Measurements from ENCODE around the gene PODXL2. TPM values are rescaled to one million over a fixed set of nuclear protein-coding genes. Genes with fewer than 3 reads are reported as not detected.

The PODXL2 gene
- total RNA-seq, 1 experiment from 2014 or later, result 26.6 TPM

- peaks cover 13% of the 10 kb centered on the region for H3K4me1 ChIP-seq (ENCODE audit: insufficient read depth, low read length, poor library complexity, severe bottlenecking)
- TSS peak; percentile 82 for BruUV-seq (replicated peaks)
- H3K36me3 ChIP-seq (ENCODE audit: insufficient read depth, low read length, poor library complexity, severe bottlenecking), result no peaks in the 10 kb centered on the region
- H3K27me3 ChIP-seq (replicated peaks; ENCODE audit: insufficient read depth, low read depth, low read length, poor library complexity), result no peaks in the 10 kb centered on the region
- intact Hi-C loops (cut with micrococcal nuclease; ENCODE audit: unreplicated experiment), result no loop called here
- H3K27ac ChIP-seq (ENCODE audit: low read depth, low read length, poor library complexity, severe bottlenecking), result peak within 1 kb of the TSS; percentile 87
- POLR2A ChIA-PET (ENCODE audit: low non-redundant PET), result no interaction called here
- CTCF ChIA-PET, result interaction anchor here (0.8 kb wide), 1 partner anchor 16 kb away, joined by 5 read pairs; no protein-coding TSS in a partner anchor
- peak; percentile 99 for DNase-seq (ENCODE audit: low spot score)
- H3K9me3 ChIP-seq (ENCODE audit: low read depth, low read length, poor library complexity, severe bottlenecking), result no peaks in the 10 kb centered on the region
- peak within 1 kb of the TSS; percentile 93 for H3K4me3 ChIP-seq (ENCODE audit: low read depth, low read length, poor library complexity, severe bottlenecking)
- TF ChIP-seq CTCF (conservative IDR thresholded peaks at IDR 0.05; ENCODE audit: low read depth, low read length) (0 out of 2 replicates have a peak, but pooled peaks have one; percentile 14), EZH2 (IDR thresholded peaks at IDR 0.05; ENCODE audit: borderline replicate concordance, low read depth, low read length, poor library complexity, severe bottlenecking) (no peak)
Observed at GRCh38 chr3:127590593-127591465, 38.2 kb upstream of the PODXL2 start, which contains the start of gene TPRA1. Gene TPRA1 (minus strand): TSS chr3:127590733. CDS start chr3:127580146, 10,587 bp downstream.

- Histone ChIP-seq H3K36me3 (ENCODE audit: insufficient read depth, low read length, poor library complexity, severe bottlenecking) (no peaks in the 10 kb centered on the region), H3K4me1 (ENCODE audit: insufficient read depth, low read length, poor library complexity, severe bottlenecking) (peaks cover 13% of the 10 kb centered on the region), H3K4me3 (ENCODE audit: low read depth, low read length, poor library complexity, severe bottlenecking) (no peak overlapping the region), H3K9me3 (ENCODE audit: low read depth, low read length, poor library complexity, severe bottlenecking) (no peaks in the 10 kb centered on the region), H3K27me3 (replicated peaks; ENCODE audit: insufficient read depth, low read depth, low read length, poor library complexity) (no peaks in the 10 kb centered on the region), H3K27ac (ENCODE audit: low read depth, low read length, poor library complexity, severe bottlenecking) (no peak overlapping the region)
- intact Hi-C loops (cut with micrococcal nuclease; ENCODE audit: unreplicated experiment), result no loop called here
- CTCF ChIA-PET, result no interaction called here
- POLR2A ChIA-PET (ENCODE audit: low non-redundant PET), result no interaction called here
- no peak for DNase-seq (ENCODE audit: low spot score)
- no TSS peak for BruUV-seq (replicated peaks)
- TF ChIP-seq CTCF (conservative IDR thresholded peaks at IDR 0.05; ENCODE audit: low read depth, low read length), result no peak
- no peak for TF ChIP-seq EZH2 (IDR thresholded peaks at IDR 0.05; ENCODE audit: borderline replicate concordance, low read depth, low read length, poor library complexity, severe bottlenecking)
Observed at GRCh38 chr3:127593178-127593577, 35.8 kb upstream of the PODXL2 start.

- DNase-seq (ENCODE audit: low spot score), result no peak
- TF ChIP-seq EZH2 (IDR thresholded peaks at IDR 0.05; ENCODE audit: borderline replicate concordance, low read depth, low read length, poor library complexity, severe bottlenecking) (no peak), CTCF (conservative IDR thresholded peaks at IDR 0.05; ENCODE audit: low read depth, low read length) (no peak)
- BruUV-seq (replicated peaks), result no TSS peak
- peaks cover 18% of the 10 kb centered on the region for H3K4me1 ChIP-seq (ENCODE audit: insufficient read depth, low read length, poor library complexity, severe bottlenecking)
- ChIA-PET CTCF (no interaction called here), POLR2A (ENCODE audit: low non-redundant PET) (no interaction called here)
- no peaks in the 10 kb centered on the region for H3K27me3 ChIP-seq (replicated peaks; ENCODE audit: insufficient read depth, low read depth, low read length, poor library complexity)
- H3K36me3 ChIP-seq (ENCODE audit: insufficient read depth, low read length, poor library complexity, severe bottlenecking), result peaks cover 12% of the 10 kb centered on the region
- intact Hi-C loops (cut with micrococcal nuclease; ENCODE audit: unreplicated experiment), result no loop called here
- H3K27ac ChIP-seq (ENCODE audit: low read depth, low read length, poor library complexity, severe bottlenecking), result no peak overlapping the region
- no peak overlapping the region for H3K4me3 ChIP-seq (ENCODE audit: low read depth, low read length, poor library complexity, severe bottlenecking)
- no peaks in the 10 kb centered on the region for H3K9me3 ChIP-seq (ENCODE audit: low read depth, low read length, poor library complexity, severe bottlenecking)
Observed at GRCh38 chr3:127595303-127595702, 33.7 kb upstream of the PODXL2 start.

Measured in A673 (cell line).